IMR-90 (cell line): ENCODE measurements around the gene CGNL1. TPM values are rescaled to one million over a fixed set of nuclear protein-coding genes. Genes with fewer than 3 reads are reported as not detected.

ENCODE experiments used
- ATAC-seq: fragments of 200-7000 bp; cut with Tn5 transposase; 2 replicates; pipeline ENCODE4 v1.9.1; 2020; ENCODE audit warnings: low read depth, mild to moderate bottlenecking, moderate library complexity
- BruUV-seq: library from RNA; stranded (reverse); fragments of 400-500 nt; replicated peaks from 2 replicates; lab custom pipeline; 2021; lab: Mats Ljungman, UMichigan
- CTCF ChIA-PET: fragments of 300-600 bp; formaldehyde crosslinking; extraction: SDS; loops from one replicate; lab custom pipeline; 2021; ENCODE audit warnings: antibody characterized with exemption; lab: Yijun Ruan, JAX
- POLR2A ChIA-PET: fragments of 300-600 bp; sonication (Branson Sonifier 250); formaldehyde crosslinking; loops from one replicate; lab custom pipeline; 2022; ENCODE audit warnings: antibody characterized with exemption; ENCODE audit not compliant: unreplicated experiment; lab: Charles Lee
- DNase-seq: peaks from one replicate; pipeline ENCODE4 v3.0.0; 2013
- H2AFZ ChIP-seq: replicated peaks from 2 replicates; pipeline ENCODE3; 2013; ENCODE audit warnings: low read length, mild to moderate bottlenecking; ENCODE audit not compliant: poor library complexity
- H2AK5ac ChIP-seq: 2 replicates; pipeline ENCODE4 v1.6.1; 2013; ENCODE audit warnings: low read depth, low read length, inconsistent platforms
- H2AK9ac ChIP-seq: replicated peaks from 2 replicates; pipeline ENCODE3; 2013; ENCODE audit warnings: mild to moderate bottlenecking, low read depth, low read length, moderate library complexity; ENCODE audit not compliant: poor library complexity
- H2BK120ac ChIP-seq: 2 replicates; pipeline ENCODE4 v1.6.1; 2013; ENCODE audit warnings: low read depth, low read length, inconsistent platforms
- H2BK15ac ChIP-seq: 3 replicates; pipeline ENCODE4 v1.6.1; 2013; ENCODE audit warnings: low read depth, low read length, inconsistent platforms
- H2BK20ac ChIP-seq: 2 replicates; pipeline ENCODE4 v1.6.1; 2013; ENCODE audit warnings: low read depth, mild to moderate bottlenecking, inconsistent platforms, low read length, moderate library complexity
- H2BK5ac ChIP-seq: 2 replicates; pipeline ENCODE4 v1.6.1; 2013; ENCODE audit warnings: mild to moderate bottlenecking, low read depth, low read length, inconsistent platforms; ENCODE audit not compliant: poor library complexity, severe bottlenecking
- H3K14ac ChIP-seq: replicated peaks from 2 replicates; pipeline ENCODE4 v1.6.1; 2013; ENCODE audit warnings: low read depth, low read length, inconsistent platforms
- H3K18ac ChIP-seq: 2 replicates; pipeline ENCODE4 v1.6.1; 2013; ENCODE audit warnings: low read depth, low read length, control low read depth
- H3K23ac ChIP-seq: 2 replicates; pipeline ENCODE4 v1.6.1; 2013; ENCODE audit warnings: low read depth, low read length, inconsistent platforms
- H3K27ac ChIP-seq: 2 replicates; pipeline ENCODE4 v1.5.1; 2013; ENCODE audit warnings: mild to moderate bottlenecking, control low read depth, low read length; ENCODE audit not compliant: insufficient read depth
- H3K27me3 ChIP-seq: 2 replicates; pipeline ENCODE4 v1.6.1; 2013; ENCODE audit warnings: low read length; ENCODE audit not compliant: control insufficient read depth, insufficient read depth
- H3K36me3 ChIP-seq: 2 replicates; pipeline ENCODE4 v1.6.1; 2013; ENCODE audit warnings: low read length, mixed read lengths; ENCODE audit not compliant: control insufficient read depth, insufficient read depth
- H3K4ac ChIP-seq: 2 replicates; pipeline ENCODE4 v1.6.1; 2013; ENCODE audit warnings: low read depth, low read length, inconsistent platforms
- H3K4me1 ChIP-seq: 2 replicates; pipeline ENCODE4 v1.6.1; 2013; ENCODE audit warnings: low read length, mixed read lengths; ENCODE audit not compliant: control insufficient read depth, insufficient read depth
- H3K4me2 ChIP-seq: 2 replicates; pipeline ENCODE4 v1.6.1; 2013; ENCODE audit warnings: low read depth, mild to moderate bottlenecking, control low read depth, low read length, moderate library complexity
- H3K4me3 ChIP-seq: 2 replicates; pipeline ENCODE4 v1.5.1; 2013; ENCODE audit warnings: low read depth, mild to moderate bottlenecking, control low read depth, low read length, moderate library complexity; ENCODE audit not compliant: insufficient read depth
- H3K56ac ChIP-seq: 2 replicates; pipeline ENCODE4 v1.6.1; 2013; ENCODE audit warnings: low read length, inconsistent platforms; ENCODE audit not compliant: insufficient read depth; ENCODE audit errors: extremely low read depth
- H3K79me1 ChIP-seq, 2 experiments: 2 replicates each; pipeline ENCODE4 v1.6.1; 2013; ENCODE audit warnings: low read length in 2 of 2, inconsistent platforms in 1 of 2, low read depth in 1 of 2
- H3K9ac ChIP-seq: 2 replicates; pipeline ENCODE4 v1.6.1; 2013; ENCODE audit warnings: low read depth, low read length, control low read depth
- H3K9me1 ChIP-seq: 2 replicates; pipeline ENCODE4 v1.6.1; 2013; ENCODE audit warnings: low read length, inconsistent platforms; ENCODE audit not compliant: insufficient read depth
- H3K9me3 ChIP-seq: 2 replicates; pipeline ENCODE4 v1.6.1; 2013; ENCODE audit warnings: low read length; ENCODE audit not compliant: control insufficient read depth, insufficient read depth
- H4K20me1 ChIP-seq: 2 replicates; pipeline ENCODE4 v1.6.1; 2013; ENCODE audit warnings: low read length, inconsistent platforms; ENCODE audit not compliant: insufficient read depth
- H4K5ac ChIP-seq: 2 replicates; pipeline ENCODE4 v1.6.1; 2013; ENCODE audit warnings: mild to moderate bottlenecking, low read depth, low read length, control low read depth
- H4K8ac ChIP-seq, 2 experiments: 2 replicates each; pipeline ENCODE4 v1.6.1; 2013; ENCODE audit warnings: low read depth in 2 of 2, low read length in 2 of 2, control low read depth in 1 of 2, inconsistent platforms in 1 of 2
- H4K91ac ChIP-seq: 2 replicates; pipeline ENCODE4 v1.6.1; 2013; ENCODE audit warnings: low read depth, low read length, inconsistent platforms; ENCODE audit not compliant: insufficient read depth
- BHLHE40 ChIP-seq: fragments of 150-350 bp; IDR thresholded peaks from 2 replicates; pipeline ENCODE4 v1.6.1; 2016; ENCODE audit warnings: mild to moderate bottlenecking, low read depth, low read length
- CEBPB ChIP-seq: IDR thresholded peaks from 2 replicates; pipeline ENCODE4 v1.6.1; 2012; ENCODE audit warnings: low read depth, low read length, improper control_type of control experiment
- CTCF ChIP-seq: conservative IDR thresholded peaks from 2 replicates; pipeline ENCODE4 v1.5.1; 2012; ENCODE audit warnings: mild to moderate bottlenecking, low read depth, low read length, improper control_type of control experiment
- FOS ChIP-seq: fragments of 150-350 bp; IDR thresholded peaks from 2 replicates; pipeline ENCODE4 v1.6.1; 2016; ENCODE audit warnings: low read depth, low read length
- MAFK ChIP-seq: IDR thresholded peaks from 2 replicates; pipeline ENCODE4 v1.6.1; 2012; ENCODE audit warnings: low read depth, low read length, improper control_type of control experiment
- MAZ ChIP-seq: IDR thresholded peaks from 2 replicates; pipeline ENCODE4 v1.6.1; 2012; ENCODE audit warnings: low read depth, mild to moderate bottlenecking, low read length, improper control_type of control experiment, moderate library complexity, borderline replicate concordance
- MXI1 ChIP-seq: IDR thresholded peaks from 2 replicates; pipeline ENCODE4 v1.6.1; 2012; ENCODE audit warnings: low read depth, mild to moderate bottlenecking, low read length, moderate library complexity, borderline replicate concordance
- NFE2L2 ChIP-seq: fragments of 150-350 bp; IDR thresholded peaks from 2 replicates; pipeline ENCODE4 v1.6.1; 2016; ENCODE audit warnings: low read depth, mild to moderate bottlenecking, low read length
- POLR2A ChIP-seq: IDR thresholded peaks from 2 replicates; pipeline ENCODE4 v1.6.1; 2012; ENCODE audit warnings: mild to moderate bottlenecking, low read depth, low read length
- RFX5 ChIP-seq: IDR thresholded peaks from 2 replicates; pipeline ENCODE4 v1.8.0; 2012; ENCODE audit warnings: low read depth, mild to moderate bottlenecking, low read length, moderate library complexity
- SMC3 ChIP-seq: fragments of 150-350 bp; IDR thresholded peaks from 2 replicates; pipeline ENCODE4 v1.6.1; 2016; ENCODE audit warnings: low read depth, mild to moderate bottlenecking, antibody characterized with exemption, low read length, moderate library complexity
- WGBS, 2 experiments: methylation state at CpG; one replicate each; pipeline versions ENCODE4 v1.1.5 to v1.1.7; 2013; ENCODE audit warnings: missing lambda C conversion rate in 2 of 2; ENCODE audit not compliant: insufficient read length in 1 of 2; ENCODE audit errors: extremely low coverage in 2 of 2; 5-methylcytosine and 5-hydroxymethylcytosine counted together
- dilution Hi-C: fragments of 300-500 bp; cut with HindIII; formaldehyde crosslinking; loops from one replicate; pipeline ENCODE4 v1.14.3; 2018; ENCODE audit warnings: low sequenced_read_pairs; ENCODE audit not compliant: unreplicated experiment
- in situ Hi-C: fragments of 300-500 bp; cut with MboI; formaldehyde crosslinking; loops from 3 replicates; pipeline ENCODE4 v1.14.3; 2019; ENCODE audit warnings: low sequenced_read_pairs, inconsistent platforms, mixed read lengths
- intact Hi-C: fragments of 100-400 bp; cut with micrococcal nuclease; formaldehyde crosslinking; loops from 2 replicates; pipeline ENCODE4 v1.10.0; 2022
- polyA plus RNA-seq, 3 experiments: library from polyadenylated mRNA; depleted of rRNA; stranded (reverse); fragments of >200 nt; gene quantifications; 2 replicates each; pipeline ENCODE4 v1.2.3, GENCODE V29; 2012; ENCODE audit warnings: low replicate concordance in 1 of 3
- total RNA-seq: library from RNA; depleted of rRNA; stranded (reverse); fragments of >200 nt; gene quantifications from 2 replicates; pipeline ENCODE4 v1.2.3, GENCODE V29; 2012
- TF ChIP-seq, protein P1 (sequence below): fragments of 150-350 bp; IDR thresholded peaks from 2 replicates; pipeline ENCODE4 v1.6.1; 2016; ENCODE audit warnings: low read depth, mild to moderate bottlenecking, low read length, moderate library complexity, borderline replicate concordance
- TF ChIP-seq, protein P2 (sequence below): fragments of 150-350 bp; IDR thresholded peaks from 2 replicates; pipeline ENCODE4 v1.6.1; 2017; ENCODE audit warnings: mild to moderate bottlenecking, antibody characterized with exemption, low read length, low read depth

Gene CGNL1
- total and polyA plus RNA-seq, 2 of the 4 experiments (the other 2 are of a cell fraction) = 0.07 to 0.18 TPM

DNA sequence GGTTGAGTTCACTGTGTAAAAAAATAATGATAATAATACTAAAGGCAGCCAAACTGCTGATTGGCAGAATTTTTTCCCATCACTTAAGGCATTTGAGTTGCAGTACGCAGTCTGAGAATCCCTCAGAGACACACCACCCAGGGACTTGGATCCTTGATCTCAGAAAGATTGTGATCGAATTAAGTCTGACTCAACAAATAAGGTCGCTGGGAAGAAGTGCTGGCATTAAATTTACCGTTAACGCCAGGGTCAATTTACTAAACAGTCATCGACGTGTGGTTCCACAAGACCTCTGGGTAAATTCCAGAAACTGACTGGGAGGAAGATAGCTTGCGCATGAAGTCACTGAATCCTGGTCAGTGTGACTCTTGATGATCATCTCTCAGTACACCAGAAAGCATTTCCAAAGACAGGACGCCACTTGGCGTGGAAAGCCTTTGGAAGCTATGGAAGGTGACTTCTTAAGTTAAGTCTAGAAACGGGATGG lies 48.3 kb upstream of the CGNL1 start:
- peak overlapping the region; percentile 74 for H2BK20ac ChIP-seq
- H3K23ac ChIP-seq = peak overlapping the region; percentile 53; the same call in 1 of the 2 replicates
- H4K91ac ChIP-seq = peak overlapping the region; percentile 75
- H3K14ac ChIP-seq = peak overlapping the region; percentile 61
- H3K56ac ChIP-seq = peak overlapping the region; percentile 72
- peak overlapping the region; percentile 12 for H2AK9ac ChIP-seq
- 0 out of 2 replicates have a peak overlapping the region, but pooled peaks have one; percentile 35 for H4K5ac ChIP-seq
- intact Hi-C loops (loop anchor here (5.0 kb wide), 2 partner anchors 106 to 176 kb away; no protein-coding TSS in a partner anchor), dilution Hi-C loops (loop anchor here (25.0 kb wide), 1 partner anchor 209 kb away; no protein-coding TSS in a partner anchor), in situ Hi-C loops (no loop called here)
- peak; percentile 29; the same call in 1 of the 2 replicates for TF ChIP-seq NFE2L2
- TF ChIP-seq SMC3 = no peak
- peak; percentile 38 for TF ChIP-seq CEBPB
- TF ChIP-seq MAFK = peak; percentile 86
- no peak for TF ChIP-seq CTCF
- TF ChIP-seq, protein P1, sequence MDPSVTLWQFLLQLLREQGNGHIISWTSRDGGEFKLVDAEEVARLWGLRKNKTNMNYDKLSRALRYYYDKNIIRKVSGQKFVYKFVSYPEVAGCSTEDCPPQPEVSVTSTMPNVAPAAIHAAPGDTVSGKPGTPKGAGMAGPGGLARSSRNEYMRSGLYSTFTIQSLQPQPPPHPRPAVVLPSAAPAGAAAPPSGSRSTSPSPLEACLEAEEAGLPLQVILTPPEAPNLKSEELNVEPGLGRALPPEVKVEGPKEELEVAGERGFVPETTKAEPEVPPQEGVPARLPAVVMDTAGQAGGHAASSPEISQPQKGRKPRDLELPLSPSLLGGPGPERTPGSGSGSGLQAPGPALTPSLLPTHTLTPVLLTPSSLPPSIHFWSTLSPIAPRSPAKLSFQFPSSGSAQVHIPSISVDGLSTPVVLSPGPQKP = no peak
- peak; percentile 78 for TF ChIP-seq FOS
- TF ChIP-seq, protein P2, sequence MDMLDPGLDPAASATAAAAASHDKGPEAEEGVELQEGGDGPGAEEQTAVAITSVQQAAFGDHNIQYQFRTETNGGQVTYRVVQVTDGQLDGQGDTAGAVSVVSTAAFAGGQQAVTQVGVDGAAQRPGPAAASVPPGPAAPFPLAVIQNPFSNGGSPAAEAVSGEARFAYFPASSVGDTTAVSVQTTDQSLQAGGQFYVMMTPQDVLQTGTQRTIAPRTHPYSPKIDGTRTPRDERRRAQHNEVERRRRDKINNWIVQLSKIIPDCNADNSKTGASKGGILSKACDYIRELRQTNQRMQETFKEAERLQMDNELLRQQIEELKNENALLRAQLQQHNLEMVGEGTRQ = no peak
- TF ChIP-seq MAZ = no peak
- peak; percentile 23; the same call in 1 of the 2 replicates for TF ChIP-seq POLR2A
- TF ChIP-seq MXI1 = no peak
- TF ChIP-seq BHLHE40 = peak; percentile 44
- TF ChIP-seq RFX5 = no peak
- H3K27ac ChIP-seq = peak overlapping the region; percentile 38
- H3K4me1 ChIP-seq = peaks cover 4% of the 10 kb centered on the region
- H2AFZ ChIP-seq = peak overlapping the region; percentile 67
- peak overlapping the region; percentile 72; the same call in 1 of the 2 replicates for H3K4me2 ChIP-seq
- H3K27me3 ChIP-seq = no peaks in the 10 kb centered on the region
- ATAC-seq (peak; percentile 88), DNase-seq (peak; percentile 99)
- POLR2A ChIA-PET = no interaction called here
- CTCF ChIA-PET = interaction anchor here (0.9 to 1.3 kb wide), 2 partner anchors 39 to 204 kb away, joined by 3 read pairs; no protein-coding TSS in a partner anchor
- H3K4me3 ChIP-seq = no peak overlapping the region; the same call in 1 of the 2 replicates
- peak overlapping the region; percentile 31; the same call in 1 of the 2 replicates for H3K18ac ChIP-seq
- H3K4ac ChIP-seq = peak overlapping the region; percentile 74
- no peaks in the 10 kb centered on the region for H3K36me3 ChIP-seq
- peak overlapping the region; percentile 83 for H2BK120ac ChIP-seq
- no peak overlapping the region for H2AK5ac ChIP-seq
- WGBS, 2 experiments = 4% methylated on average over 5 of the region's 11 CpGs; no CpG with 5 or more reads in 1 of the 2 experiments
- H3K79me1 ChIP-seq = no peaks in the 10 kb centered on the region
- H2BK15ac ChIP-seq = peak overlapping the region; percentile 46; the same call in 2 of the 3 replicates
- peak overlapping the region; percentile 12 to 65; a peak in 2 of 4 replicates for H4K8ac ChIP-seq
- H2BK5ac ChIP-seq = peak overlapping the region; percentile 88
- H3K9ac ChIP-seq = no peak overlapping the region
- H3K9me1 ChIP-seq = peaks cover 10% of the 10 kb centered on the region
- BruUV-seq = no TSS peak
- no peaks in the 10 kb centered on the region for H4K20me1 ChIP-seq
- no peaks in the 10 kb centered on the region for H3K9me3 ChIP-seq
